Tibial nerve (tissue), 4 donors: ENCODE measurements around the gene SENP1. TPM values are rescaled to one million over a fixed set of nuclear protein-coding genes. Genes with fewer than 3 reads are reported as not detected.
"Not testable (repeated sequence)": the region's sequence is repeated elsewhere in the genome, so short reads cannot be mapped to it uniquely, and the experiment has no call there.

Source experiments
- DNase-seq, 2 donors: peaks; one replicate each; pipeline ENCODE4 v3.0.0-alpha.2; 2019; ENCODE audit warnings: low spot score in 2 of 2
- H3K27ac ChIP-seq, 4 donors: fragments of 200-600 bp; sonication (generic) in 3 of 4; one replicate each; pipeline ENCODE4 v1.5.1; 2017 to 2019; ENCODE audit warnings: mild to moderate bottlenecking in 1 of 4
- H3K27me3 ChIP-seq, 2 donors: fragments of 200-600 bp; sonication (generic) in 1 of 2; one replicate each; pipeline versions ENCODE4 v1.5.1 to v1.6.0; 2017 to 2019
- H3K36me3 ChIP-seq, 3 donors: fragments of 200-600 bp; sonication (generic); one replicate each; pipeline ENCODE4 v1.5.1; 2018 to 2019
- H3K4me1 ChIP-seq, 4 donors: fragments of 200-600 bp; sonication (generic) in 3 of 4; one replicate each; pipeline ENCODE4 v1.5.1; 2017 to 2019
- H3K4me3 ChIP-seq, 4 donors: fragments of 200-600 bp; sonication (generic) in 3 of 4; one replicate each; pipeline ENCODE4 v1.5.1; 2017 to 2019; ENCODE audit warnings: mild to moderate bottlenecking in 1 of 4, moderate library complexity in 1 of 4
- H3K9me3 ChIP-seq, 4 donors: fragments of 200-600 bp; sonication (generic) in 3 of 4; one replicate each; pipeline ENCODE4 v1.5.1; 2017 to 2019
- EP300 ChIP-seq, 2 donors: sonication (generic); formaldehyde crosslinking; IDR thresholded peaks; one replicate each; pipeline ENCODE4 v1.6.1; 2017; ENCODE audit warnings: antibody characterized with exemption in 2 of 2, mild to moderate bottlenecking in 1 of 2
- POLR2A ChIP-seq, 2 donors: fragments of 450-650 bp; IDR thresholded peaks; one replicate each; pipeline ENCODE4 v1.6.1; 2017; ENCODE audit warnings: antibody characterized with exemption in 2 of 2, mild to moderate bottlenecking in 2 of 2, moderate library complexity in 2 of 2
- WGBS, 2 donors: methylation state at CpG; one replicate each; pipeline ENCODE4 v1.1.5; 2018; 5-methylcytosine and 5-hydroxymethylcytosine counted together
- total RNA-seq, 4 donors: library from RNA; depleted of rRNA; stranded (reverse); fragments of >200 nt; gene quantifications; one replicate each; pipeline ENCODE4 v1.1.0, GENCODE V29; 2016
- TF ChIP-seq, protein P1 (sequence below), 5 experiments: fragments of 200-600 bp in 3 of 5; fragments of 450-650 bp in 2 of 5; sonication (generic) in 3 of 5; IDR thresholded peaks; one replicate each; pipeline ENCODE4 v1.5.1; 2016 to 2019; ENCODE audit warnings: antibody characterized with exemption in 5 of 5, mild to moderate bottlenecking in 3 of 5, moderate library complexity in 2 of 5

Gene SENP1
- total RNA-seq, 4 donors from 2014 or later = 14.7 to 40.0 (median 21.1) TPM

- Histone ChIP-seq H3K27ac (no peak overlapping the region), H3K27me3 (no peaks in the 10 kb centered on the region), H3K4me3 (no peak overlapping the region), H3K36me3 (peaks cover 0 to 91% (median under 1%) of the 10 kb centered on the region in 3 donors), H3K4me1 (peaks cover 0 to 4% (median 0%) of the 10 kb centered on the region in 4 donors), H3K9me3 (no peaks in the 10 kb centered on the region)
- 92 to 97% methylated on average over 2 of the region's 2 CpGs for WGBS, 2 donors
- no peak for DNase-seq
- no peak for TF ChIP-seq POLR2A (IDR thresholded peaks at IDR 0.05)
- TF ChIP-seq, protein P1, sequence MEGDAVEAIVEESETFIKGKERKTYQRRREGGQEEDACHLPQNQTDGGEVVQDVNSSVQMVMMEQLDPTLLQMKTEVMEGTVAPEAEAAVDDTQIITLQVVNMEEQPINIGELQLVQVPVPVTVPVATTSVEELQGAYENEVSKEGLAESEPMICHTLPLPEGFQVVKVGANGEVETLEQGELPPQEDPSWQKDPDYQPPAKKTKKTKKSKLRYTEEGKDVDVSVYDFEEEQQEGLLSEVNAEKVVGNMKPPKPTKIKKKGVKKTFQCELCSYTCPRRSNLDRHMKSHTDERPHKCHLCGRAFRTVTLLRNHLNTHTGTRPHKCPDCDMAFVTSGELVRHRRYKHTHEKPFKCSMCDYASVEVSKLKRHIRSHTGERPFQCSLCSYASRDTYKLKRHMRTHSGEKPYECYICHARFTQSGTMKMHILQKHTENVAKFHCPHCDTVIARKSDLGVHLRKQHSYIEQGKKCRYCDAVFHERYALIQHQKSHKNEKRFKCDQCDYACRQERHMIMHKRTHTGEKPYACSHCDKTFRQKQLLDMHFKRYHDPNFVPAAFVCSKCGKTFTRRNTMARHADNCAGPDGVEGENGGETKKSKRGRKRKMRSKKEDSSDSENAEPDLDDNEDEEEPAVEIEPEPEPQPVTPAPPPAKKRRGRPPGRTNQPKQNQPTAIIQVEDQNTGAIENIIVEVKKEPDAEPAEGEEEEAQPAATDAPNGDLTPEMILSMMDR (IDR thresholded peaks at IDR 0.05) = no peak
- no peak for TF ChIP-seq EP300 (IDR thresholded peaks at IDR 0.05)
Measured at GRCh38 chr12:48126953-48127630, 21.2 kb upstream of the SENP1 start.

GRCh38 chr12:48125985-48126384 is 20.1 kb upstream of the SENP1 start:
- H3K27me3 ChIP-seq = no peaks in the 10 kb centered on the region
- no peak for DNase-seq
- H3K36me3 ChIP-seq = peaks cover 0 to 80% (median 0%) of the 10 kb centered on the region in 3 donors
- WGBS, 2 donors = 85 to 88% methylated on average over 4 of the region's 4 CpGs
- TF ChIP-seq EP300 (IDR thresholded peaks at IDR 0.05) = no peak
- TF ChIP-seq, protein P1 (IDR thresholded peaks at IDR 0.05) = no peak
- TF ChIP-seq POLR2A (IDR thresholded peaks at IDR 0.05) = no peak
- no peak overlapping the region for H3K27ac ChIP-seq
- H3K4me3 ChIP-seq = no peak overlapping the region
- peaks cover 0 to 6% (median 0%) of the 10 kb centered on the region in 4 donors for H3K4me1 ChIP-seq
- H3K9me3 ChIP-seq = no peaks in the 10 kb centered on the region

DNA sequence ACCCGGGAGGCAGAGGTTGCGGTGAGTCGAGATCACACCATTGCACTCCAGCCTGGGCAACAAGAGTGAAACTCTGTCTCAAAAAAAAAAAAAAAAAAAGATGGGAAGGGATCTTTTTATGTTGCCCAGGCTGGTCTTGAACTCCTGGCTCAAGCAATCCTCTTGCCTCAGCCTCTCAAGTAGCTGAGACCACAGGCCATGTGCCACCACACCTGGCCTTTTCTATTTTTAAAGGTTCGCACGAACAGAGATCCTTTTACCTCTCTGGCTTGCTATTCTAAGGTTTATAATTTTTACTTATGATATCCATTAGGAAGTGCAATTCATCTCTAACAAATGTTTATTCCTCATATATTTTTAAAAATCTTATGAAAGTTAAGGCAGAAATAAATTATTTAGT is 19.7 kb upstream of the SENP1 start:
- 93 to 97% methylated on average over 5 of the region's 5 CpGs for WGBS, 2 donors
- H3K27ac ChIP-seq, H3K9me3 ChIP-seq, DNase-seq, H3K27me3 ChIP-seq, H3K4me3 ChIP-seq: not testable (repeated sequence)
- peaks cover 0 to 10% (median 0%) of the 10 kb centered on the region in 4 donors for H3K4me1 ChIP-seq
- H3K36me3 ChIP-seq = peaks cover 0 to 76% (median 0%) of the 10 kb centered on the region in 3 donors

GRCh38 chr12:48123169-48123568 is 17.3 kb upstream of the SENP1 start:
- Histone ChIP-seq H3K27me3 (no peaks in the 10 kb centered on the region), H3K4me1 (peaks cover 0 to 27% (median 6%) of the 10 kb centered on the region in 4 donors), H3K36me3 (peaks cover 0 to 58% (median 0%) of the 10 kb centered on the region in 3 donors), H3K27ac (no peak overlapping the region), H3K4me3 (no peak overlapping the region), H3K9me3 (no peaks in the 10 kb centered on the region)
- no peak for TF ChIP-seq EP300 (IDR thresholded peaks at IDR 0.05)
- TF ChIP-seq, protein P1 (IDR thresholded peaks at IDR 0.05) = no peak
- no peak for TF ChIP-seq POLR2A (IDR thresholded peaks at IDR 0.05)
- DNase-seq = no peak
- WGBS, 2 donors = 81 to 83% methylated on average over 4 of the region's 4 CpGs

GRCh38 chr12:48122065-48122834 is 16.4 kb upstream of the SENP1 start:
- Histone ChIP-seq H3K4me3 (no peak overlapping the region), H3K4me1 (peaks cover 0 to 27% (median 6%) of the 10 kb centered on the region in 4 donors), H3K36me3 (peaks cover 0 to 49% (median 0%) of the 10 kb centered on the region in 3 donors), H3K27ac (no peak overlapping the region), H3K27me3 (no peaks in the 10 kb centered on the region), H3K9me3 (no peaks in the 10 kb centered on the region)
- no peak for DNase-seq
- TF ChIP-seq, protein P1 (IDR thresholded peaks at IDR 0.05) = no peak
- TF ChIP-seq POLR2A (IDR thresholded peaks at IDR 0.05) (no peak), EP300 (IDR thresholded peaks at IDR 0.05) (no peak)
- WGBS, 2 donors = 84% methylated on average over 2 of the region's 2 CpGs
